Testis (tissue), 3 donors: Measurements from ENCODE around the gene CCDC178. TPM values are rescaled to one million over a fixed set of nuclear protein-coding genes. Genes with fewer than 3 reads are reported as not detected.

Experiments used
- DNase-seq: peaks from one replicate; pipeline ENCODE4 v3.0.0-alpha.2; 2019
- H3K27ac ChIP-seq, 2 donors: fragments of 200-600 bp; sonication (generic); one replicate each; pipeline ENCODE4 v1.5.1; 2019
- H3K27me3 ChIP-seq: fragments of 200-600 bp; sonication (generic); one replicate; pipeline ENCODE4 v1.5.1; 2019
- H3K36me3 ChIP-seq: fragments of 200-600 bp; sonication (generic); one replicate; pipeline ENCODE4 v1.5.1; 2017; ENCODE audit warnings: low read depth; ENCODE audit errors: missing control alignments
- H3K4me1 ChIP-seq: fragments of 200-600 bp; sonication (generic); one replicate; pipeline ENCODE4 v1.5.1; 2019
- H3K4me3 ChIP-seq, 2 donors: fragments of 200-600 bp; sonication (generic); one replicate each; pipeline ENCODE4 v1.5.1; 2017 to 2019
- H3K9me3 ChIP-seq: fragments of 200-600 bp; sonication (generic); one replicate; pipeline ENCODE4 v1.5.1; 2017
- POLR2A ChIP-seq: fragments of 450-650 bp; IDR thresholded peaks from one replicate; pipeline ENCODE4 v1.6.1; 2017; ENCODE audit warnings: antibody characterized with exemption, mild to moderate bottlenecking, moderate library complexity
- WGBS, 2 donors: methylation state at CpG; one replicate each; pipeline ENCODE4 v1.1.5; 2018; 5-methylcytosine and 5-hydroxymethylcytosine counted together
- intact Hi-C: fragments of 100-400 bp; cut with DNase I; formaldehyde crosslinking; loops from one replicate; pipeline ENCODE4 v1.15.1; 2023; ENCODE audit warnings: low total_unique reads
- polyA plus RNA-seq: library from polyadenylated mRNA; stranded (reverse); fragments of 350-450 nt; fragmentation: Illumina TruSeq; extraction: RNeasy Lipid Tissue Mini Kit (QIAGEN cat#74804); gene quantifications from one replicate; pipeline ENCODE4 v1.2.3, GENCODE V29; 2014; ENCODE audit warnings: low read depth, low replicate concordance; ENCODE audit not compliant: insufficient read depth
- total RNA-seq, 2 donors: library from RNA; depleted of rRNA; stranded (reverse); fragments of >200 nt; gene quantifications; one replicate each; pipeline ENCODE4 v1.2.3, GENCODE V29; 2016
- TF ChIP-seq, protein P1 (sequence below), 3 experiments: fragments of 450-650 bp in 2 of 3; fragments of 200-600 bp in 1 of 3; sonication (generic) in 1 of 3; IDR thresholded peaks; one replicate each; pipeline ENCODE4 v1.5.1; 2016 to 2019; ENCODE audit warnings: antibody characterized with exemption in 3 of 3, mild to moderate bottlenecking in 2 of 3, moderate library complexity in 1 of 3

Gene CCDC178
- total and polyA plus RNA-seq, 3 donors from 2014 or later: 8.6 to 17.5 (median 10.2) TPM

DNA sequence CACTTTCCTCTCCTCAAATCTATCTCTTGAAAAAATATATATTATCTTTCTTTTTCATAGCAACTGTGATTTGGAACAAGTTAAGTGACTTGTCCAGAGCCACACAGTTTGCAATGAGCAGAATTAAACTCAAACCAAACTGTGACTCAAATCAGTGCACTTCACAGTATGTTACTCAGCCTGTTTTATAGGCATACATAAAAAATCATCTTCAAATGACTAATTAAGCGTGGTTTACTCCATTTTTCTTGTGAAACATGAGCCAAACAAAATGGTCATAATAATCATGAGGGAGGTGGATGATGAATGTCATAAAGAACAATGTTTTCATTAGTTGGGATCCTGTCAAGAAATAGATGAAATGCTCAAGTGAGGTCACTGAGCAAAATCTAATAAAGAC, 6.1 kb upstream of the CCDC178 start:
- Histone ChIP-seq H3K36me3 (no peaks in the 10 kb centered on the region), H3K4me3 (no peak overlapping the region), H3K4me1 (no peaks in the 10 kb centered on the region), H3K27ac (no peak overlapping the region), H3K9me3 (no peaks in the 10 kb centered on the region), H3K27me3 (no peaks in the 10 kb centered on the region)
- TF ChIP-seq POLR2A: no peak
- TF ChIP-seq, protein P1, sequence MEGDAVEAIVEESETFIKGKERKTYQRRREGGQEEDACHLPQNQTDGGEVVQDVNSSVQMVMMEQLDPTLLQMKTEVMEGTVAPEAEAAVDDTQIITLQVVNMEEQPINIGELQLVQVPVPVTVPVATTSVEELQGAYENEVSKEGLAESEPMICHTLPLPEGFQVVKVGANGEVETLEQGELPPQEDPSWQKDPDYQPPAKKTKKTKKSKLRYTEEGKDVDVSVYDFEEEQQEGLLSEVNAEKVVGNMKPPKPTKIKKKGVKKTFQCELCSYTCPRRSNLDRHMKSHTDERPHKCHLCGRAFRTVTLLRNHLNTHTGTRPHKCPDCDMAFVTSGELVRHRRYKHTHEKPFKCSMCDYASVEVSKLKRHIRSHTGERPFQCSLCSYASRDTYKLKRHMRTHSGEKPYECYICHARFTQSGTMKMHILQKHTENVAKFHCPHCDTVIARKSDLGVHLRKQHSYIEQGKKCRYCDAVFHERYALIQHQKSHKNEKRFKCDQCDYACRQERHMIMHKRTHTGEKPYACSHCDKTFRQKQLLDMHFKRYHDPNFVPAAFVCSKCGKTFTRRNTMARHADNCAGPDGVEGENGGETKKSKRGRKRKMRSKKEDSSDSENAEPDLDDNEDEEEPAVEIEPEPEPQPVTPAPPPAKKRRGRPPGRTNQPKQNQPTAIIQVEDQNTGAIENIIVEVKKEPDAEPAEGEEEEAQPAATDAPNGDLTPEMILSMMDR (IDR thresholded peaks at IDR 0.05): no peak
- 0 to 48% methylated on average over 1 of the region's 1 CpG for whole genome bisulfite sequencing, 2 donors
- DNase-seq: no peak
- intact Hi-C loops: no loop called here

DNA sequence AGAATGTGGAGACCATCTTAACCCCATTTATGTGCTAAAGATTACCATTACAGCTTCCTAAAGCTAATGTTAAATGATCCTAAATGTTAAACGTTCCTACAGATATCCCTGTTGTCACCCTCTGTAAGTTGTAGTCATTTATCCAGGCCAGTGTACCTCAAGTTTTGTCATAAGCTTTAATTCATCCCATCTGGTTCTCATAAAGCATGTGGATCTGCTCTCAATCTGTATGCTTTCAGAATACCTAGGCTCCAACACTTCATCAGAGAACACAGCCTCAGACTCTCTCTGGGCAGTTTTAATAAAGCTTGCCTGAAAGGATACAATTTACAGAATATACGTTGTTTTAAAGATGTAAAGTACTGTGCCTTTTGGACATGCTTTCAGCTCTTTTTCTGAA, 4.2 kb upstream of the CCDC178 start:
- H3K9me3 ChIP-seq: no peaks in the 10 kb centered on the region
- TF ChIP-seq, protein P1 (IDR thresholded peaks at IDR 0.05): no peak
- no peak for TF ChIP-seq POLR2A
- intact Hi-C loops: no loop called here
- no peak overlapping the region for H3K27ac ChIP-seq
- H3K4me3 ChIP-seq: no peak overlapping the region
- H3K27me3 ChIP-seq: no peaks in the 10 kb centered on the region
- H3K4me1 ChIP-seq: no peaks in the 10 kb centered on the region
- 65 to 75% methylated on average over 2 of the region's 2 CpGs for WGBS, 2 donors
- no peak for DNase-seq
- H3K36me3 ChIP-seq: no peaks in the 10 kb centered on the region

DNA sequence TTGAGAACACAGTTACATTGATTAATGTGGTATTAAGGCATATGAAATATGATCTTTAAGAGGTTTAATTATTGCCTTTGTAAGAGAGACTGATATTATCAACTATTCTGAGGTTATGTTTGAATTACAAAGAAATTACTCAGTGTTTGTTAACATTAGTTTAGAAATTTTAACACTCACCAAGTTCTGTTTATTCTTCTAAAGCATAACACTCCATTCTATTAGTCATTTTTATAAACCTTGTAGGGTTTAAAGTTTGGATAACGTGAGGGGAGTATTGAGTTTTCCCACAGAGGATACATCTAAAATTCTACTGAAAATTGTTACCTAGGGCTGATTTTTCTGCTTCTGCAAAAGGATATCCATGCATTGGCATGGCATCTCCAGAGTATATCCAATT, 7.7 kb downstream of the CCDC178 start:
- no peaks in the 10 kb centered on the region for H3K27me3 ChIP-seq
- TF ChIP-seq POLR2A: no peak
- TF ChIP-seq, protein P1 (IDR thresholded peaks at IDR 0.05): no peak
- intact Hi-C loops: no loop called here
- no peaks in the 10 kb centered on the region for H3K4me1 ChIP-seq
- no peak overlapping the region for H3K4me3 ChIP-seq
- no peak overlapping the region for H3K27ac ChIP-seq
- no peaks in the 10 kb centered on the region for H3K36me3 ChIP-seq
- 73 to 82% methylated on average over 1 of the region's 1 CpG for WGBS, 2 donors
- no peak for DNase-seq
- no peaks in the 10 kb centered on the region for H3K9me3 ChIP-seq

DNA sequence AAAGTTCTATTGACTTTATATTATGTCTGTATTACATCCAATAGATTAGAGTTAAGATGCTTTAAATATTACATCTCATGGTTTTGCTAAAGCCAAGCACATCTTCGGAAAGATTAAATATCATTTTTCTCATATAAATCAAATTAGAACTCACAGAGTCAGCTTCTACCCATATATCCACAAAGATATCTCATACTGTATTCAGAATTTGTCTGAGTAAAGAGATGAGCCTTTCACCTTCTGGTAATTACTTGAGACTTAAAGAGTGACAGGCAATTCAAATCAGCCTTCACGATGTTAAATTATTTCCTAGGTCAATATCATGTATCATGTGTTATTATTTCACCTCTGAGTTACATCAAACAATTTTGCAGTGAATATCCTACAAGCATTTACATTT, 13.0 kb downstream of the CCDC178 start:
- DNase-seq: no peak
- TF ChIP-seq, protein P1 (IDR thresholded peaks at IDR 0.05): no peak
- TF ChIP-seq POLR2A: no peak
- Histone ChIP-seq H3K36me3 (no peaks in the 10 kb centered on the region), H3K4me1 (no peaks in the 10 kb centered on the region), H3K9me3 (no peaks in the 10 kb centered on the region), H3K27me3 (no peaks in the 10 kb centered on the region), H3K27ac (no peak overlapping the region), H3K4me3 (no peak overlapping the region)
- WGBS, 2 donors: 85 to 88% methylated on average over 2 of the region's 2 CpGs
- intact Hi-C loops: no loop called here

DNA sequence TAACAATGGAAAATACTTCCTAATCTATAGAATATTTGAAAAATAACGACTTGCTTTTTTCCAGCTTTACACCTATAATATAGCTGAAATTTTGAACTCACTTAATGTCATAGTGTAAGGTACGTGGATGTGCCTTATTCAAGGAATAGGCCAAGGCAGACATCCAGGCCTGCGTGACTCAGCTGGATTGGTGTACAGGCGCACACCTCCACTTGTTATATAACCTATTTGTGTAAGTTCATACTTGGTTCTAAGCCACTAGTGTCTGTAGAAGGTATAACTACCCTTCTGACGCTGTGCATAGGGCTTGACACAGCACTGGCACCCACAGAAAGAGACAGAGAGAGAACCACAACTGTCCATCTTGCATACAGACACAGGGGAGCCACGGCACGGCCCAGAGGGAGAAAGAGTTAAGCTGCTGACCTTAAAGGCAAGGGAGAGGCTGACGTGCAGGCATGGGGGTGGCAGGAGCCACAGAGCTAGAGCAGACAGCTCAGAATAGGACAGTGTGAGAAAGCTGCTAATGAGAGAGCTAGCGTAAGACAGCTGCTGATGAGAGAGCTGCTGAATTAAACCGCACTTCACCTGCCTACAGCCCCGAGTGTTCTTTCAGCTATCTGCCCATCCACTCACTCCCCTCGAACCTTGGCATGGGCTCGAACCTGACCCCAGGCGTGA, 16.1 kb downstream of the CCDC178 start:
- no peak overlapping the region for H3K27ac ChIP-seq
- no peaks in the 10 kb centered on the region for H3K27me3 ChIP-seq
- TF ChIP-seq POLR2A: no peak
- TF ChIP-seq, protein P1 (IDR thresholded peaks at IDR 0.05): no peak
- H3K9me3 ChIP-seq: no peaks in the 10 kb centered on the region
- DNase-seq: no peak
- H3K36me3 ChIP-seq: no peaks in the 10 kb centered on the region
- H3K4me1 ChIP-seq: no peaks in the 10 kb centered on the region
- intact Hi-C loops: no loop called here
- 87 to 88% methylated on average over 14 of the region's 14 CpGs for WGBS, 2 donors
- no peak overlapping the region for H3K4me3 ChIP-seq
